ENCODE data around the gene STAT5A.

DNA sequence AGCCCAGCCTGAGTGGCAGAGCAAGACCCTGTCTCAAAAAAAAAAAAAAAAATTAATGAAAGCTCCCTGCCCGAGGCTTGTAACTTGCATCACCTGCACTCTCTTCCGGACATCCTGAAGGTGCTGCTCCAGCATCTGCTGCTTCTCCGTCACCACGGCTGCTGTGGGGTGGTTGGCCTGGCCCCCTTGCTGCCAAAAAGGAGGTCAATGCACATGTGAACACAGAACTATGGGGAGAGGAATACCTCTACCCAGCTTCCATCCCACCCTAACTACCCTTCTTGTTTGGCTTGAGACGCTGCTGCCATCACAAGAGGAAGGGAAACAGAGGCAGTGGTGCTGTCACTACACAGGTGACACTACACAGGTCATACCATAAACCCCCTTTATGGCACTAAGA lies 50.9 kb downstream of the STAT5A start:
- TF ChIP-seq, protein P1, sequence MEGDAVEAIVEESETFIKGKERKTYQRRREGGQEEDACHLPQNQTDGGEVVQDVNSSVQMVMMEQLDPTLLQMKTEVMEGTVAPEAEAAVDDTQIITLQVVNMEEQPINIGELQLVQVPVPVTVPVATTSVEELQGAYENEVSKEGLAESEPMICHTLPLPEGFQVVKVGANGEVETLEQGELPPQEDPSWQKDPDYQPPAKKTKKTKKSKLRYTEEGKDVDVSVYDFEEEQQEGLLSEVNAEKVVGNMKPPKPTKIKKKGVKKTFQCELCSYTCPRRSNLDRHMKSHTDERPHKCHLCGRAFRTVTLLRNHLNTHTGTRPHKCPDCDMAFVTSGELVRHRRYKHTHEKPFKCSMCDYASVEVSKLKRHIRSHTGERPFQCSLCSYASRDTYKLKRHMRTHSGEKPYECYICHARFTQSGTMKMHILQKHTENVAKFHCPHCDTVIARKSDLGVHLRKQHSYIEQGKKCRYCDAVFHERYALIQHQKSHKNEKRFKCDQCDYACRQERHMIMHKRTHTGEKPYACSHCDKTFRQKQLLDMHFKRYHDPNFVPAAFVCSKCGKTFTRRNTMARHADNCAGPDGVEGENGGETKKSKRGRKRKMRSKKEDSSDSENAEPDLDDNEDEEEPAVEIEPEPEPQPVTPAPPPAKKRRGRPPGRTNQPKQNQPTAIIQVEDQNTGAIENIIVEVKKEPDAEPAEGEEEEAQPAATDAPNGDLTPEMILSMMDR (conservative IDR thresholded peaks at IDR 0.05), result no peak
- TF ChIP-seq EZH2 (IDR thresholded peaks at IDR 0.05; ENCODE audit: low read depth), result no peak

Measured in PC-9 (cell line).